Neural cell (in vitro differentiated cells): Measurements from ENCODE around the gene HENMT1. TPM values are rescaled to one million over a fixed set of nuclear protein-coding genes. Genes with fewer than 3 reads are reported as not detected.

Experiments
- H2AFZ ChIP-seq: fragments of 200-600, 300-800 bp; sonication (generic), shearing (Covaris generic); 2 replicates; pipeline ENCODE4 v1.6.0; 2014; ENCODE audit warnings: low read depth, mild to moderate bottlenecking, antibody characterized with exemption, low read length, moderate library complexity
- H3F3A ChIP-seq: fragments of 200-600 bp; shearing (Covaris generic); 2 replicates; pipeline ENCODE4 v1.6.1; 2016; ENCODE audit warnings: mild to moderate bottlenecking, moderate library complexity, mixed read lengths, antibody characterized with exemption, low read length; ENCODE audit not compliant: insufficient read depth, poor library complexity, severe bottlenecking
- H3K27ac ChIP-seq: fragments of 200-600, 300-800 bp; sonication (generic), shearing (Covaris generic); 2 replicates; pipeline ENCODE4 v1.5.1; 2014; ENCODE audit warnings: mild to moderate bottlenecking, low read length, moderate library complexity
- H3K27me3 ChIP-seq: fragments of 300-800, 200-600 bp; sonication (generic), shearing (Covaris generic); 2 replicates; pipeline ENCODE4 v1.6.0; 2014; ENCODE audit warnings: mild to moderate bottlenecking, low read depth, low read length, moderate library complexity; ENCODE audit not compliant: insufficient read depth
- H3K36me3 ChIP-seq: fragments of 300-800, 200-600 bp; sonication (generic), shearing (Covaris generic); 2 replicates; pipeline ENCODE4 v1.5.1; 2014; ENCODE audit warnings: mild to moderate bottlenecking, antibody characterized with exemption, low read length, moderate library complexity; ENCODE audit not compliant: insufficient read depth
- H3K4me2 ChIP-seq: fragments of 300-800, 200-600 bp; sonication (generic), shearing (Covaris generic); 2 replicates; pipeline ENCODE4 v1.6.0; 2014; ENCODE audit warnings: mild to moderate bottlenecking, low read length
- H3K4me3 ChIP-seq: fragments of 300-800, 200-600 bp; sonication (generic), shearing (Covaris generic); 2 replicates; pipeline ENCODE4 v1.5.1; 2014; ENCODE audit warnings: mild to moderate bottlenecking, low read length, moderate library complexity
- H3K79me2 ChIP-seq: fragments of 200-600 bp; shearing (Covaris generic); replicated peaks from 2 replicates; pipeline ENCODE4 v1.6.0; 2014; ENCODE audit warnings: mild to moderate bottlenecking, low read length, moderate library complexity; ENCODE audit not compliant: insufficient read depth
- H3K9ac ChIP-seq: fragments of 300-800, 200-600 bp; sonication (generic), shearing (Covaris generic); 2 replicates; pipeline ENCODE4 v1.6.1; 2016; ENCODE audit warnings: mild to moderate bottlenecking, low read length, mixed read lengths
- H3K9me2 ChIP-seq: fragments of 200-600 bp; shearing (Covaris generic); 2 replicates; pipeline ENCODE4 v1.6.1; 2016; ENCODE audit warnings: mild to moderate bottlenecking, low read length, mixed read lengths; ENCODE audit not compliant: insufficient read depth
- H3K9me3 ChIP-seq: fragments of 200-600, 300-800 bp; sonication (generic), shearing (Covaris generic); 2 replicates; pipeline ENCODE4 v1.6.1; 2016; ENCODE audit warnings: mild to moderate bottlenecking, mixed run types, low read length, moderate library complexity, mixed read lengths
- H4K20me1 ChIP-seq: fragments of 200-600 bp; shearing (Covaris generic); 2 replicates; pipeline ENCODE4 v1.6.1; 2016; ENCODE audit warnings: mild to moderate bottlenecking, mixed run types; ENCODE audit not compliant: insufficient read depth
- EP300 ChIP-seq: fragments of 450-650 bp; conservative IDR thresholded peaks from 2 replicates; pipeline ENCODE4 v1.6.1; 2014; ENCODE audit warnings: antibody characterized with exemption, mild to moderate bottlenecking, moderate library complexity; ENCODE audit not compliant: poor library complexity, severe bottlenecking
- EZH2 ChIP-seq: fragments of 200-600, 300-800 bp; shearing (Covaris generic), sonication (generic); IDR thresholded peaks from 2 replicates; pipeline ENCODE4 v1.6.1; 2014; ENCODE audit warnings: antibody characterized with exemption, low read length, borderline replicate concordance, mild to moderate bottlenecking; ENCODE audit not compliant: insufficient read depth, poor library complexity, severe bottlenecking
- MXI1 ChIP-seq: fragments of 450-650 bp; conservative IDR thresholded peaks from 2 replicates; pipeline ENCODE4 v1.6.1; 2014; ENCODE audit warnings: antibody characterized with exemption, mild to moderate bottlenecking; ENCODE audit not compliant: poor library complexity, severe bottlenecking
- POLR2AphosphoS5 ChIP-seq: IDR thresholded peaks from 2 replicates; pipeline ENCODE4 v1.6.1; 2012
- RAD21 ChIP-seq: fragments of 450-650 bp; conservative IDR thresholded peaks from 2 replicates; pipeline ENCODE4 v1.6.1; 2014; ENCODE audit warnings: antibody characterized with exemption, mild to moderate bottlenecking, moderate library complexity
- SMC3 ChIP-seq: fragments of 450-650 bp; conservative IDR thresholded peaks from 2 replicates; pipeline ENCODE4 v1.6.1; 2014; ENCODE audit warnings: antibody characterized with exemption, mild to moderate bottlenecking, moderate library complexity; ENCODE audit not compliant: poor library complexity
- TAF1 ChIP-seq: IDR thresholded peaks from 2 replicates; pipeline ENCODE4 v1.6.1; 2012; ENCODE audit warnings: low read depth
- polyA plus RNA-seq: library from polyadenylated mRNA; depleted of rRNA; stranded (reverse); fragments of >200 nt; gene quantifications from 2 replicates; pipeline ENCODE4 v1.2.3, GENCODE V29; 2014
- TF ChIP-seq, protein P1 (sequence below): fragments of 450-650 bp; IDR thresholded peaks from 2 replicates; pipeline ENCODE4 v1.5.1; 2014; ENCODE audit warnings: antibody characterized with exemption, mild to moderate bottlenecking, moderate library complexity; ENCODE audit not compliant: poor library complexity, severe bottlenecking
- TF ChIP-seq, protein P2 (sequence below): IDR thresholded peaks from 2 replicates; pipeline ENCODE4 v1.6.1; 2012; ENCODE audit warnings: borderline replicate concordance

HENMT1 gene
- polyA plus RNA-seq, 1 donor from 2014 or later, result 4.1 TPM

DNA sequence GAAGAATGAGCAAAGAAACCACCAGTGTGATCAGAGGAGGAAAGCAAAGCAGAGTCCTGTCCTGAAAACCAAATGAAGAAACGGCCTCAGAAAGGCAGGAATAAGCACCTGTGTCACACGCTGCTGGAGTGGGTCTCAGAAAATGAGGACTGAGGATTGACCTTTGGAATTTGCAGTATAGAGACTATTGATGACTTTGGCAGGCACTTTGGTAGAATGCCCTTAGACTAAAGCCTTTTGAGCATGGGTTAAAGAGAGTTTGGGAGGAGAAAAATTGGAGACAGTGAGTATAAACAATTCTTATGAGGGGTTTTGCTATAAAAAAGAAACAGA, 43.2 kb downstream of the HENMT1 start:
- Histone ChIP-seq H2AFZ (no peak overlapping the region), H3K4me3 (no peak overlapping the region), H3K4me2 (no peak overlapping the region), H3K9ac (no peak overlapping the region), H4K20me1 (no peaks in the 10 kb centered on the region), H3K36me3 (no peaks in the 10 kb centered on the region), H3K79me2 (no peaks in the 10 kb centered on the region), H3K27me3 (no peaks in the 10 kb centered on the region), H3K9me3 (no peaks in the 10 kb centered on the region), H3F3A (no peaks in the 10 kb centered on the region), H3K27ac (no peak overlapping the region), H3K9me2 (no peaks in the 10 kb centered on the region)
- TF ChIP-seq EP300 (no peak), POLR2AphosphoS5 (no peak), EZH2 (no peak), SMC3 (no peak), MXI1 (no peak), TAF1 (no peak), RAD21 (no peak)
- TF ChIP-seq, protein P1, sequence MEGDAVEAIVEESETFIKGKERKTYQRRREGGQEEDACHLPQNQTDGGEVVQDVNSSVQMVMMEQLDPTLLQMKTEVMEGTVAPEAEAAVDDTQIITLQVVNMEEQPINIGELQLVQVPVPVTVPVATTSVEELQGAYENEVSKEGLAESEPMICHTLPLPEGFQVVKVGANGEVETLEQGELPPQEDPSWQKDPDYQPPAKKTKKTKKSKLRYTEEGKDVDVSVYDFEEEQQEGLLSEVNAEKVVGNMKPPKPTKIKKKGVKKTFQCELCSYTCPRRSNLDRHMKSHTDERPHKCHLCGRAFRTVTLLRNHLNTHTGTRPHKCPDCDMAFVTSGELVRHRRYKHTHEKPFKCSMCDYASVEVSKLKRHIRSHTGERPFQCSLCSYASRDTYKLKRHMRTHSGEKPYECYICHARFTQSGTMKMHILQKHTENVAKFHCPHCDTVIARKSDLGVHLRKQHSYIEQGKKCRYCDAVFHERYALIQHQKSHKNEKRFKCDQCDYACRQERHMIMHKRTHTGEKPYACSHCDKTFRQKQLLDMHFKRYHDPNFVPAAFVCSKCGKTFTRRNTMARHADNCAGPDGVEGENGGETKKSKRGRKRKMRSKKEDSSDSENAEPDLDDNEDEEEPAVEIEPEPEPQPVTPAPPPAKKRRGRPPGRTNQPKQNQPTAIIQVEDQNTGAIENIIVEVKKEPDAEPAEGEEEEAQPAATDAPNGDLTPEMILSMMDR, result no peak
- TF ChIP-seq, protein P2, sequence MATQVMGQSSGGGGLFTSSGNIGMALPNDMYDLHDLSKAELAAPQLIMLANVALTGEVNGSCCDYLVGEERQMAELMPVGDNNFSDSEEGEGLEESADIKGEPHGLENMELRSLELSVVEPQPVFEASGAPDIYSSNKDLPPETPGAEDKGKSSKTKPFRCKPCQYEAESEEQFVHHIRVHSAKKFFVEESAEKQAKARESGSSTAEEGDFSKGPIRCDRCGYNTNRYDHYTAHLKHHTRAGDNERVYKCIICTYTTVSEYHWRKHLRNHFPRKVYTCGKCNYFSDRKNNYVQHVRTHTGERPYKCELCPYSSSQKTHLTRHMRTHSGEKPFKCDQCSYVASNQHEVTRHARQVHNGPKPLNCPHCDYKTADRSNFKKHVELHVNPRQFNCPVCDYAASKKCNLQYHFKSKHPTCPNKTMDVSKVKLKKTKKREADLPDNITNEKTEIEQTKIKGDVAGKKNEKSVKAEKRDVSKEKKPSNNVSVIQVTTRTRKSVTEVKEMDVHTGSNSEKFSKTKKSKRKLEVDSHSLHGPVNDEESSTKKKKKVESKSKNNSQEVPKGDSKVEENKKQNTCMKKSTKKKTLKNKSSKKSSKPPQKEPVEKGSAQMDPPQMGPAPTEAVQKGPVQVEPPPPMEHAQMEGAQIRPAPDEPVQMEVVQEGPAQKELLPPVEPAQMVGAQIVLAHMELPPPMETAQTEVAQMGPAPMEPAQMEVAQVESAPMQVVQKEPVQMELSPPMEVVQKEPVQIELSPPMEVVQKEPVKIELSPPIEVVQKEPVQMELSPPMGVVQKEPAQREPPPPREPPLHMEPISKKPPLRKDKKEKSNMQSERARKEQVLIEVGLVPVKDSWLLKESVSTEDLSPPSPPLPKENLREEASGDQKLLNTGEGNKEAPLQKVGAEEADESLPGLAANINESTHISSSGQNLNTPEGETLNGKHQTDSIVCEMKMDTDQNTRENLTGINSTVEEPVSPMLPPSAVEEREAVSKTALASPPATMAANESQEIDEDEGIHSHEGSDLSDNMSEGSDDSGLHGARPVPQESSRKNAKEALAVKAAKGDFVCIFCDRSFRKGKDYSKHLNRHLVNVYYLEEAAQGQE, result no peak

DNA sequence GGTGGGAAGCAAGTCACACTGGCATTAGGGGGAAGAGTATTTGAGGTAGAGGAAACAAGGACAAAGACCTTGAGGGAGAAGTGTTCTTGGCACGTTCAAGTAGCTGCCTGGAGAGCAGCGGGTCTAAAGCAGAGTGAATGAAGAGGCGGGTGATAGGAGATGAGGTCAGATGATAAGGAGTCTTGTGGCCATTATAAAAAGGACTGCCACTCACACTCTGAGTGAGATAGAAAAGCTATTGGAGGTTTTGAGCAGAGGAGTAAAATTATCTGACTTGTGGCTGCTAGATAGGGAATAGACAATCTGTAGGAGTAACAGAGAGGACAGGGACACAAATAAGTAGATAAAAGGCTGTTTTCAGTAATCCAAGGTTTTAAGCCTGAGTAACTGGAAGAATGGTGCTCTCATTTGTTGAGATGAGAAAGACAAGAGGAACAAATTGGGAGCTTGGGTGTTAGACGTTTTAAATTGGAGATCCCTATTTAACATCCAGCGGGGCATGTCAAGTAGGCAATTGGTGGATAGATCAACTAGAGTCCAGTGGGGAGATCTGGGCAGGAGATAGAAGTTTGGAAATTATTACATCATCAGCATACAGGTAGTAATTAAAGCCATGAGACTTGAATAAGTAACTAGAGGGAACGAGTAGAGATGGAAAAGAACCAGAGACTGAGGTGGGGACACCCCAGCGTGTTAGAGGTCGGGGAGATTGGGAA, 43.7 kb downstream of the HENMT1 start:
- Histone ChIP-seq H2AFZ (no peak overlapping the region), H3K4me2 (no peak overlapping the region), H3K9me3 (no peaks in the 10 kb centered on the region), H3K4me3 (no peak overlapping the region), H3K9ac (no peak overlapping the region), H3K27me3 (no peaks in the 10 kb centered on the region), H3K27ac (no peak overlapping the region), H3F3A (no peaks in the 10 kb centered on the region), H3K36me3 (no peaks in the 10 kb centered on the region), H3K9me2 (no peaks in the 10 kb centered on the region), H3K79me2 (no peaks in the 10 kb centered on the region), H4K20me1 (no peaks in the 10 kb centered on the region)
- TF ChIP-seq, protein P1, result no peak
- TF ChIP-seq EP300 (no peak), TAF1 (no peak), MXI1 (no peak)
